ENCODE results near the gene RHBDD1. TPM values are rescaled to one million over a fixed set of nuclear protein-coding genes. Genes with fewer than 3 reads are reported as not detected.
"Not testable (repeated sequence)": the region's sequence is repeated elsewhere in the genome, so short reads cannot be mapped to it uniquely, and the experiment has no call there.

RHBDD1 gene
- total and polyA plus RNA-seq, 3 experiments from 2014 or later = 19.2 to 35.7 (median 32.8) TPM

DNA sequence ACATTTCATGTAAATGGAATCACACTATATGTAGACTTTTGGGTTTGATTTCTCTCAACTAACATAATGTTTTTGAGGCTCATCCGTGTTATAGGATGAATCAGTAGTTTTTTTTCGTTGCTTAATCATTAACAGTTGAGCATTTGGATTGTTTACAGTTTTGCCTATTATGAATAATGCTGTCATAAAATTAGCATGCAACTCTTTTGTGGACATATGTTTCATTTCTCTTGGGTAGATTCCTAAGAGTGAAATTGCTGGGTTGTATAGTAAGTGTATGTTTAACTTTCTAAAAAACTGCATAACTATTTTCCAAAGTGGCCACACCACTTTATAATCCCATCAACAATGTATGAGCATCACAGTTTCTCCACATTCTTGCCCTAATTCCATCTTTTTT lies 7.7 kb upstream of the RHBDD1 start:
- no peak for DNase-seq
- CTCF ChIA-PET = no interaction called here
- Mint-ChIP-seq H3K9me3 (peaks cover 0 to 4% (median 0%) of the 10 kb centered on the region in 5 donors), H3K27ac (no peak overlapping the region), H3K27me3 (no peaks in the 10 kb centered on the region), H3K4me3 (no peak overlapping the region), H3K36me3 (peaks cover 1 to 4% (median 3%) of the 10 kb centered on the region in 3 donors), H3K4me1 (peaks cover 0 to 2% (median 1%) of the 10 kb centered on the region in 3 donors)
- H3K36me3 ChIP-seq (ENCODE audit: insufficient read depth, low read length) = no peaks in the 10 kb centered on the region
- H3K27me3 ChIP-seq (ENCODE audit: insufficient read depth, low read length, poor library complexity, severe bottlenecking) = no peaks in the 10 kb centered on the region
- no peaks in the 10 kb centered on the region for H3K9me3 ChIP-seq (ENCODE audit: low read length)
- POLR2A ChIA-PET = no interaction called here
- H3K4me1 ChIP-seq (ENCODE audit: insufficient read depth, low read length) = no peaks in the 10 kb centered on the region
- no peak overlapping the region for H3K4me3 ChIP-seq (ENCODE audit: low read length)
- H3K27ac ChIP-seq (ENCODE audit: low read depth, low read length) = no peak overlapping the region

DNA sequence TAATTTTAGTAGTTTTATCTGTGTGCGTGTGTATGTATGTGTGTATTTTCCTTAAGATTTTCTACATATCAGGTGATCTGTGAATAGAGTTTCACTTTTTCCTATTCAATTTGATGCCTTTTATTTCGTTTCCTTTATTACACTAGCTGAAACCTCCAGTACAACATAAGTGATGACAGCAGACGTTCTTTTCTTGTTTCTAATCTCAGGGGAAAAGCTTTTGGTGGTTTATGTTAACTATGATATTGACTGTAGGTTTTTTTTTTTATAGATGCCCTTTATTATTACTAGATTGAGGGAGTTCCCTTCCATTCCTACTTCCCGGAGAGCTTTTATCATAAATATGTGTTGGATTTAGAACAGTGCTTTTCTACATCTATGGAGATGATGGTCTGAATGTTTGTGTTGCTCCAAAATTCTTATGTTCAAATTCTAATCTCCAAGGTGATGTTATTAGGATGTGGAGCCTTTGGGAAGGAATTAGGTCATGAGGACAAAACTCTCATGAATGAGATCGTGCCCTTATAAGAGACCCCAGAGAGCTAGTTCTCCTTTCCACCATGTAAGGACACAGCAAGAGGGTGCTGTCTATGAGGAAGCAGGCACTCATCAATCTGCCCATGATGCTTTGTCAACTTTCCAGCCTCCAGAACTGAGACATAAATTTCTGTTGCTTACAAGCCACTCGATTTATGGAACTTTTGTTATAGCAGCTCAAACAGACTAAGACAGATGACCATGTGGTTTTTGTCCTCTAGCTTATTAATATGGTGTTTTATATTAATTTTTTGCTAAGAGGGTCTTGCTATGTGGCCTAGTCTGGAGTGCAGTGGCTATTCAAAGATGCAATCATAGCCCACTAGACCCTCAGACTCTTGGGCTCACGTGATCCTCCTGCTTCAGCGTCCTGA lies 5.9 kb upstream of the RHBDD1 start:
- Histone ChIP-seq H3K36me3 (ENCODE audit: insufficient read depth, low read length) (no peaks in the 10 kb centered on the region), H3K4me1 (ENCODE audit: insufficient read depth, low read length) (peaks cover 6% of the 10 kb centered on the region), H3K4me3 (ENCODE audit: low read length) (no peak overlapping the region), H3K27ac (ENCODE audit: low read depth, low read length) (no peak overlapping the region), H3K27me3 (ENCODE audit: insufficient read depth, low read length, poor library complexity, severe bottlenecking) (no peaks in the 10 kb centered on the region), H3K9me3 (ENCODE audit: low read length) (no peaks in the 10 kb centered on the region)
- peaks cover 0 to 1% (median 1%) of the 10 kb centered on the region in 3 donors for H3K36me3 Mint-ChIP-seq
- ChIA-PET POLR2A (no interaction called here), CTCF (interaction anchor here (1.3 kb wide), 1 partner anchor 8 kb away, joined by 3 read pairs; no protein-coding TSS in a partner anchor)
- H3K27ac Mint-ChIP-seq = peak overlapping the region in 1 of 8 donors; percentile 9
- H3K27me3 Mint-ChIP-seq = no peaks in the 10 kb centered on the region
- DNase-seq = no peak
- peaks cover 12 to 19% (median 17%) of the 10 kb centered on the region in 3 donors for H3K4me1 Mint-ChIP-seq
- H3K9me3 Mint-ChIP-seq = no peaks in the 10 kb centered on the region
- no peak overlapping the region for H3K4me3 Mint-ChIP-seq

DNA sequence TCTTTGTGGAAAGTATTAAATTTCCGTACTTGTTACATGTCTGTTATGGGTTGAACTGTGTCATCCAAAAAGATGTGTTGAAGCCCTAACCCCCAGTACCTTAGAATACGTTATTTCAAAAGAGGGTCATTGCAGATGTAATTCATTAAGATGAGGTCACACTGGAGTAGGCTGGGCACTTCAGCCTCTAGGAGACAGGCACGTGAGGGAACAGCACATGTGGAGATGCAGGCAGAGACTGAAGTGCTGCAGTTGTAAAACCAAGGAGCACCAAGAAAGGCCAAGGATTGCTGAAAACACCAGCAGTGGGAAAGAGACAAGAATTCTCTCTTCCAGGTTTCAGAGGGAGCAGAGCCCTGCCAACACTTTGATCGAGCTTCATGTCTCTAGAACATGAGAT lies 4.6 kb upstream of the RHBDD1 start:
- Histone ChIP-seq H3K9me3 (ENCODE audit: low read length) (no peaks in the 10 kb centered on the region), H3K4me1 (ENCODE audit: insufficient read depth, low read length) (peaks cover 13% of the 10 kb centered on the region), H3K27ac (ENCODE audit: low read depth, low read length) (no peak overlapping the region), H3K27me3 (ENCODE audit: insufficient read depth, low read length, poor library complexity, severe bottlenecking) (no peaks in the 10 kb centered on the region), H3K4me3 (ENCODE audit: low read length) (no peak overlapping the region), H3K36me3 (ENCODE audit: insufficient read depth, low read length) (no peaks in the 10 kb centered on the region)
- H3K4me1 Mint-ChIP-seq = peaks cover 18 to 23% (median 23%) of the 10 kb centered on the region in 3 donors
- H3K36me3 Mint-ChIP-seq = peaks cover 0 to 9% (median 1%) of the 10 kb centered on the region in 3 donors
- H3K4me3 Mint-ChIP-seq = no peak overlapping the region
- peaks cover 0 to 2% of the 10 kb centered on the region in 2 donors for H3K27me3 Mint-ChIP-seq
- H3K9me3 Mint-ChIP-seq = no peaks in the 10 kb centered on the region
- peak overlapping the region in 1 of 8 donors; percentile 30 for H3K27ac Mint-ChIP-seq
- POLR2A ChIA-PET = no interaction called here
- DNase-seq = no peak
- CTCF ChIA-PET = interaction anchor here (1.3 kb wide), 1 partner anchor 9 kb away, joined by 3 read pairs; no protein-coding TSS in a partner anchor

DNA sequence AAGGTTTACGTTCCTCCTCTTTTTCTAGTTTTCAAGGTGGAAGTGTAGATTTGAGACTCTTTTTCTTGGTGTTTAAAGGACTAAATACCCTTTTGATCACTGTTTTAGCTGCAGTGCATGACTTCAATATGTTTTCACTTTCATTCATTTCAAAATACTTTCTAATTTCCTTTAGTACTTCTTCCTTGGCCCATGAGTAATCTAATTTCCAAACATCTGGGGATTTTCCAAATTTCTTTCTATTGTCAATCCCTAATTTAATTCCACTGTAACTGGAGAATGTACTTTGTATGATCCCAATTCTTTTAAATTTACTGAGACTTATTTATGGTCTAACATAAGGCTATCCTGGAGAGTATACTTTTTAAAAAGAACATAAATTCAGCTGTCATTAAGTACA lies 3.8 kb upstream of the RHBDD1 start:
- H3K4me1 Mint-ChIP-seq = peaks cover 24 to 30% (median 29%) of the 10 kb centered on the region in 3 donors
- Histone ChIP-seq H3K4me3 (ENCODE audit: low read length) (no peak overlapping the region), H3K4me1 (ENCODE audit: insufficient read depth, low read length) (peaks cover 18% of the 10 kb centered on the region), H3K27ac (ENCODE audit: low read depth, low read length) (no peak overlapping the region), H3K36me3 (ENCODE audit: insufficient read depth, low read length) (no peaks in the 10 kb centered on the region), H3K9me3 (ENCODE audit: low read length) (no peaks in the 10 kb centered on the region), H3K27me3 (ENCODE audit: insufficient read depth, low read length, poor library complexity, severe bottlenecking) (no peaks in the 10 kb centered on the region)
- H3K4me3 Mint-ChIP-seq = no peak overlapping the region
- H3K27me3 Mint-ChIP-seq = peaks cover 0 to 2% of the 10 kb centered on the region in 2 donors
- POLR2A ChIA-PET = no interaction called here
- CTCF ChIA-PET = no interaction called here
- DNase-seq = no peak
- no peak overlapping the region for H3K27ac Mint-ChIP-seq
- no peaks in the 10 kb centered on the region for H3K9me3 Mint-ChIP-seq
- H3K36me3 Mint-ChIP-seq = peaks cover 0 to 11% (median 1%) of the 10 kb centered on the region in 3 donors

DNA sequence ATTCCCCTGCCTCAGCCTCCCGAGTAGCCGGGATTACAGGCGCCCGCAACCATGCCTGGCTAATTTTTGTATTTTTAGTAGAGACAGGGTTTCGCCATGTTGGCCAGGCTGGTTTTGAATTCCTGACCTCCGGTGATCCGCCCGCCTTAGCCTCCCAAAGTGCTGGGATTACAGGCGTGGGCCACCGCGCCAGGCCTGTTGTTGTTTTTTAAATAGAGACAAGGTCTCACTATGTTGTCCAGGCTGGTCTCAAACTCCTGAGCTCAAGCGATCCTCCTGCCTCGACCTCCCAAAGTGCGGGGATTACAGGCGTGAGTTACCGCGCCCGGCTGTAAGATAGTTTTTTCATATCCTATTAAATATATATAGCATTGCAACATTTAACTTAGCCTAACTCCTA lies 974 bp upstream of the RHBDD1 start:
- Histone ChIP-seq H3K4me1 (ENCODE audit: insufficient read depth, low read length) (peaks cover 45% of the 10 kb centered on the region), H3K4me3 (ENCODE audit: low read length) (peak overlapping the region; percentile 85), H3K27ac (ENCODE audit: low read depth, low read length) (peak overlapping the region; percentile 99)
- POLR2A ChIA-PET = interaction anchor here (1.1 to 3.0 kb wide), 3 partner anchors 32 to 44 kb away, joined by 3 to 33 read pairs (median 7); partner anchors contain the start of gene IRS1
- H3K9me3 Mint-ChIP-seq; H3K27me3 Mint-ChIP-seq; H3K36me3 ChIP-seq (ENCODE audit: insufficient read depth, low read length); H3K27me3 ChIP-seq (ENCODE audit: insufficient read depth, low read length, poor library complexity, severe bottlenecking); DNase-seq; H3K9me3 ChIP-seq (ENCODE audit: low read length): not testable (repeated sequence)
- Mint-ChIP-seq H3K36me3 (peaks cover 0 to 11% (median 1%) of the 10 kb centered on the region in 3 donors), H3K4me3 (peak overlapping the region; percentile 86 to 98 (median 94)), H3K27ac (peak overlapping the region in 4 of 8 donors; percentile 4 to 100 (median 98)), H3K4me1 (peaks cover 49 to 58% (median 57%) of the 10 kb centered on the region in 3 donors)
- CTCF ChIA-PET = interaction anchor here (1.0 to 1.6 kb wide), 4 partner anchors 14 to 62 kb away, joined by 3 to 5 read pairs (median 4); partner anchors contain the start of gene IRS1

DNA sequence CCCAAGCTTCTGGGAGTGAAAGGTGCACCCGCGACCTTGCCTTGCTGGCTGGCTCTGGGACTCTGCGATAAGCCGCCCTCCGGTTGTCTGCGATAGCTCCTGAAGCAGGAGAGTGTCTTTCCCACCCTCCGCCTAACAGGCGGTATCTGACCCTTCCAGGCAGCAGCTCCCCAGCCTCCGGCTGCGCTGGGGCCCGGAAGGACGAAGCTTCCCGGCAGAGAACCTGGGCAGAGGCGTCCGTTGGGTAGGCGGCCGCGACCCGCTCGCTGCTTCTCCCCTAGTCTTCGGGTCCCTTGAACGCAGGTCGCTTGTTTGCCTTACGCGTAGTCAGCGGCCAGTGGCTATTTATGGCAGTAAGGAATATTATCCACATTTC lies 446 bp upstream of the RHBDD1 start:
- peak overlapping the region; percentile 99 for H3K27ac ChIP-seq (ENCODE audit: low read depth, low read length)
- no peaks in the 10 kb centered on the region for H3K9me3 ChIP-seq (ENCODE audit: low read length)
- H3K27me3 ChIP-seq (ENCODE audit: insufficient read depth, low read length, poor library complexity, severe bottlenecking) = no peaks in the 10 kb centered on the region
- Mint-ChIP-seq H3K27me3 (peaks cover 0 to 2% of the 10 kb centered on the region in 2 donors), H3K4me3 (peak overlapping the region; percentile 86 to 98 (median 94)), H3K4me1 (peaks cover 55 to 63% (median 63%) of the 10 kb centered on the region in 3 donors), H3K9me3 (no peaks in the 10 kb centered on the region), H3K27ac (peak overlapping the region; percentile 96 to 100 (median 99)), H3K36me3 (peaks cover 0 to 14% (median 1%) of the 10 kb centered on the region in 3 donors)
- peak overlapping the region; percentile 85 for H3K4me3 ChIP-seq (ENCODE audit: low read length)
- CTCF ChIA-PET = interaction anchor here (1.0 to 1.6 kb wide), 5 partner anchors 15 to 63 kb away, joined by 3 to 5 read pairs (median 4); partner anchors contain the start of gene IRS1
- POLR2A ChIA-PET = interaction anchor here (0.9 to 3.0 kb wide), 5 partner anchors 32 to 63 kb away, joined by 3 to 33 read pairs (median 7); partner anchors contain the start of gene IRS1
- peak in 1 of 5 donors; percentile 30 for DNase-seq
- H3K4me1 ChIP-seq (ENCODE audit: insufficient read depth, low read length) = peaks cover 50% of the 10 kb centered on the region
- H3K36me3 ChIP-seq (ENCODE audit: insufficient read depth, low read length) = no peaks in the 10 kb centered on the region

DNA sequence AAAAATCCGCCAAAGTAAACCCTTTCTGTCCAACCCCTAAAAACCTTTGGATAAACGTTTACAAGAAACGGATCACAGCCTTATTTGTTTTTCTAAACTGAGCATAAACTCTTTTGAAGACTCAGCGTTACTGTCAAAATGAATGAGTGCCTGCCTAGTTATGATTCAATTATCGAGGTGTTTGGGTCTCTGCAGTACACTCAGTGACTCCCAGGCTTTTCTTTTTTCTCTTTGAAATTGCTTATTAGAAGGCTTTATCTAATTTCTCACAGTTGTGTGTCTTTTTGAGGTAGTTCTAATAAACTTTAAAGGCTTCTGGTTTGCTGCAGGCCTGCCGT lies 663 bp downstream of the RHBDD1 start:
- no peaks in the 10 kb centered on the region for H3K9me3 ChIP-seq (ENCODE audit: low read length)
- H3K27me3 Mint-ChIP-seq = peaks cover 0 to 2% of the 10 kb centered on the region in 2 donors
- H3K4me1 Mint-ChIP-seq = peaks cover 58 to 72% (median 71%) of the 10 kb centered on the region in 3 donors
- ChIA-PET POLR2A (interaction anchor here (0.7 to 3.0 kb wide), 3 partner anchors 37 to 46 kb away, joined by 3 to 33 read pairs (median 7); partner anchors contain the start of gene IRS1), CTCF (interaction anchor here (1.1 to 2.2 kb wide), 3 partner anchors 37 to 64 kb away, joined by 3 to 10 read pairs (median 3); partner anchors contain the start of gene IRS1)
- H3K27me3 ChIP-seq (ENCODE audit: insufficient read depth, low read length, poor library complexity, severe bottlenecking) = no peaks in the 10 kb centered on the region
- no peaks in the 10 kb centered on the region for H3K9me3 Mint-ChIP-seq
- H3K27ac ChIP-seq (ENCODE audit: low read depth, low read length) = peak overlapping the region; percentile 99
- peak overlapping the region; percentile 85 for H3K4me3 ChIP-seq (ENCODE audit: low read length)
- H3K4me1 ChIP-seq (ENCODE audit: insufficient read depth, low read length) = peaks cover 56% of the 10 kb centered on the region
- peak overlapping the region; percentile 86 to 98 (median 94) for H3K4me3 Mint-ChIP-seq
- H3K27ac Mint-ChIP-seq = peak overlapping the region; percentile 96 to 100 (median 99)
- H3K36me3 ChIP-seq (ENCODE audit: insufficient read depth, low read length) = no peaks in the 10 kb centered on the region
- no peak for DNase-seq
- H3K36me3 Mint-ChIP-seq = peaks cover 0 to 13% (median 1%) of the 10 kb centered on the region in 3 donors

Measured in CD8-positive, alpha-beta memory T cell (primary cell).